SJCRH30 (cell line): ENCODE data around the gene CLMN. TPM values are rescaled to one million over a fixed set of nuclear protein-coding genes. Genes with fewer than 3 reads are reported as not detected.
A peak's percentile ranks its signal among the peaks of the same experiment; 100 is the strongest.

ENCODE experiments used
- DNase-seq, 2 experiments: peaks; one replicate each; pipeline ENCODE4 v3.0.0-alpha.2; 2015 to 2020
- H3K27ac ChIP-seq: fragments of 250-450 bp; sonication (Bioruptor Pico); 2 replicates; pipeline ENCODE4 v1.5.1; 2020; ENCODE audit warnings: mild to moderate bottlenecking, moderate library complexity
- H3K27me3 ChIP-seq: fragments of 250-450 bp; sonication (Bioruptor Pico); 2 replicates; pipeline ENCODE4 v1.5.1; 2020; ENCODE audit warnings: mild to moderate bottlenecking, moderate library complexity
- H3K36me3 ChIP-seq: fragments of 250-450 bp; sonication (Bioruptor Pico); 2 replicates; pipeline ENCODE4 v1.5.1; 2020; ENCODE audit warnings: mild to moderate bottlenecking, moderate library complexity
- H3K4me1 ChIP-seq: fragments of 250-450 bp; sonication (Bioruptor Pico); 2 replicates; pipeline ENCODE4 v1.5.1; 2020; ENCODE audit warnings: mild to moderate bottlenecking, moderate library complexity
- H3K4me3 ChIP-seq: fragments of 250-450 bp; sonication (Bioruptor Pico); 2 replicates; pipeline ENCODE4 v1.5.1; 2020; ENCODE audit warnings: mild to moderate bottlenecking, moderate library complexity
- H3K9me3 ChIP-seq: fragments of 250-450 bp; sonication (Bioruptor Pico); replicated peaks from 2 replicates; pipeline ENCODE4 v1.5.1; 2020; ENCODE audit warnings: mild to moderate bottlenecking, moderate library complexity
- total RNA-seq: library from RNA; depleted of rRNA; stranded (reverse); fragments of >200 nt; shearing (Covaris generic); gene quantifications from 2 replicates; pipeline ENCODE4 v1.2.3, GENCODE V29; 2014

The CLMN gene
- total RNA-seq, 1 experiment from 2014 or later, result 29.0 TPM

DNA sequence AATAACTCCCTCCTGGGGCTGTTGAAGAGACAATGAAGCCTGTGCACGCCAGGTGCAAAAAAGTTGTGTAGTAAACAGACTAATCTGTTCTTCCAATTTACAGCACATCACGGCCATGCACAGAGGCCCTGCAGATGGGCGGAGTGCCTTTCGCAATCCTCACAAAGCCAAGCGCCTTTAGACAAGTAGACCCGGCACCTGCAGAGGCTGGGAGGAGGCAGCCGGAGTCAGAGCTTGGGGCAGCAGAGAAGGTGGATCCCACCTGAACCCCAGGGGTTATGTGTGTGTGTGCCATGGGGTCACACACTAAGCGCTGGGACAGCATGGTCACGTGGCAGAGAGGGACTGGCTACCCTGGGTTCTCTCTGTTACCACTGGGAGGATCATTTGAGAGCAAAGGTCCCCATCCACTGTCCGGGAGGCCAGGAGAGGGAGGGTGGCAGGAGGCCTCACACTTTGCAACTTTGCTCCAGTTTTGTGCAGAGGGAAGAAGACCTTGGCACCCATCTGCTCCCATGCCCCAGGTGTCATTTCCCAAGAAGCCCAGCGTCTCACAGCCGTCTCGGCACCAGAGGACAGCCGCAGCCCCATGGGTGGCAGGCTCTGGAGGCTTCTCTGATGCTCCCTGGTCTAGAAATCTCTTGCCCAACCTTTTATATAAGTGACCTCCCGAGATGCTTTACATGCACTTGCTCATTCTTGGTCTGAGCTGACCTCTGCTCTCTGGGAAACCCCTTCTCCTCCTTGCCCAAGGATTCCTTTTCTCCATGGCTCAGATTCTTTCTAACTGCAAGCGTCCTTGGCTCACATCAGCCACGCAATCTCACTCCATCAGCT is 82.4 kb downstream of the CLMN start:
- H3K27me3 ChIP-seq, result no peaks in the 10 kb centered on the region
- H3K27ac ChIP-seq, result no peak overlapping the region; the same call in 1 of the 2 replicates
- no peak for DNase-seq
- H3K36me3 ChIP-seq, result no peaks in the 10 kb centered on the region
- no peak overlapping the region for H3K4me3 ChIP-seq
- H3K9me3 ChIP-seq, result no peaks in the 10 kb centered on the region
- peaks cover 45% of the 10 kb centered on the region for H3K4me1 ChIP-seq

GRCh38 chr14:95236221-95236620 is 83.5 kb downstream of the CLMN start:
- DNase-seq, result no peak
- Histone ChIP-seq H3K36me3 (no peaks in the 10 kb centered on the region), H3K4me3 (no peak overlapping the region), H3K27ac (no peak overlapping the region), H3K4me1 (peaks cover 43% of the 10 kb centered on the region), H3K27me3 (no peaks in the 10 kb centered on the region), H3K9me3 (no peaks in the 10 kb centered on the region)

DNA sequence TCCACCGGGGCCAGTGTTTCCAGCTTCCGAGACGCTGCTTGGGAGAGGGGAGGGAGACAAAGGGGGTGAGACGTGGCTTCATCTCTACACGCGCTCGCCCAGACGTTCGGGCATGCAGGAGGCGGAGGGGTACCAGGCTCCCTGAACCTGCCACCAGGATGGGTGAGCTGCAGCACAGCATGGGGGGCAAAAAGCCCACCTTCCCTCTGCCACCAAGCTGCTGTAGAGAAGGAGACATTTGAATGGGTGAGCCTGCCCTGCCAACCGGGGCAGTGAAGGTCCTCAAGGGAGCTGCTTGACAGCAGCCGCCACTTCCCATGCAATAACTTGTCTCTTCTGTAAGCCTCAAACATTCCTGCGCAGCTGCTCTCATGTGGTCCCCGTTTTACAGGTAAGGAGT is 83.9 kb downstream of the CLMN start:
- Histone ChIP-seq H3K4me1 (peaks cover 41% of the 10 kb centered on the region), H3K9me3 (no peaks in the 10 kb centered on the region), H3K27me3 (no peaks in the 10 kb centered on the region), H3K27ac (no peak overlapping the region), H3K36me3 (no peaks in the 10 kb centered on the region), H3K4me3 (no peak overlapping the region)
- no peak for DNase-seq

- H3K9me3 ChIP-seq, result no peaks in the 10 kb centered on the region
- no peak overlapping the region for H3K4me3 ChIP-seq
- no peaks in the 10 kb centered on the region for H3K36me3 ChIP-seq
- H3K27ac ChIP-seq, result peak overlapping the region; percentile 50; the same call in 1 of the 2 replicates
- H3K27me3 ChIP-seq, result no peaks in the 10 kb centered on the region
- peak in 1 of 2 experiments; percentile 32 for DNase-seq
- H3K4me1 ChIP-seq, result peaks cover 41% of the 10 kb centered on the region
Observed at GRCh38 chr14:95235351-95235750, 84.4 kb downstream of the CLMN start.

DNA sequence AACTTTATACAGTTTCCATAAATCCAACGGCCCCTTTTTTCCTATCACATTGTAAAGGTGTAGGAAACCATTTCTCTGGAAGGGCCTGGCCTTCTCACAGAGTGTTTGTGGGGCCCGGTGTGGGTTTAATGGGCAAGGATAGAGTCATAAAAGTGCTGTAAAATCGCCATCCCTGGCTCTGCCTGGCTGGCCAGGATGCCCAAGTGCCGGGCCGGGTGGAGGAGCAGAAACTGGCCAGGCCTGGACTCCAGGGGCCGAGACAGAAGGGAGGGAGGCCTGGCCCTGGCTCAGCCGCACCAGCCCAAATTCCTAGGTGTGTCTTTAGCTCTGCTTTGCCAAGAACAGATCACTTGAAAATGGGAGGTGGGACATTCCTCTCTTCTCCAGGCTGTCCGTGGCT is 85.3 kb downstream of the CLMN start:
- H3K27me3 ChIP-seq, result no peaks in the 10 kb centered on the region
- H3K4me3 ChIP-seq, result no peak overlapping the region
- peak overlapping the region; percentile 50 for H3K27ac ChIP-seq
- peaks cover 41% of the 10 kb centered on the region for H3K4me1 ChIP-seq
- DNase-seq, result no peak
- H3K36me3 ChIP-seq, result no peaks in the 10 kb centered on the region
- H3K9me3 ChIP-seq, result no peaks in the 10 kb centered on the region

- H3K27ac ChIP-seq, result peak overlapping the region; percentile 50
- H3K4me1 ChIP-seq, result peaks cover 42% of the 10 kb centered on the region
- no peak overlapping the region for H3K4me3 ChIP-seq
- no peaks in the 10 kb centered on the region for H3K9me3 ChIP-seq
- H3K36me3 ChIP-seq, result no peaks in the 10 kb centered on the region
- H3K27me3 ChIP-seq, result no peaks in the 10 kb centered on the region
- DNase-seq, result peak in 1 of 2 experiments; percentile 36
Observed at GRCh38 chr14:95233702-95234241, 85.9 kb downstream of the CLMN start.

- Histone ChIP-seq H3K27me3 (no peaks in the 10 kb centered on the region), H3K27ac (peak overlapping the region; percentile 50; the same call in 1 of the 2 replicates), H3K4me3 (no peak overlapping the region), H3K9me3 (no peaks in the 10 kb centered on the region), H3K36me3 (no peaks in the 10 kb centered on the region), H3K4me1 (peaks cover 43% of the 10 kb centered on the region)
- DNase-seq, result no peak
Observed at GRCh38 chr14:95232894-95233584, 86.7 kb downstream of the CLMN start.

DNA sequence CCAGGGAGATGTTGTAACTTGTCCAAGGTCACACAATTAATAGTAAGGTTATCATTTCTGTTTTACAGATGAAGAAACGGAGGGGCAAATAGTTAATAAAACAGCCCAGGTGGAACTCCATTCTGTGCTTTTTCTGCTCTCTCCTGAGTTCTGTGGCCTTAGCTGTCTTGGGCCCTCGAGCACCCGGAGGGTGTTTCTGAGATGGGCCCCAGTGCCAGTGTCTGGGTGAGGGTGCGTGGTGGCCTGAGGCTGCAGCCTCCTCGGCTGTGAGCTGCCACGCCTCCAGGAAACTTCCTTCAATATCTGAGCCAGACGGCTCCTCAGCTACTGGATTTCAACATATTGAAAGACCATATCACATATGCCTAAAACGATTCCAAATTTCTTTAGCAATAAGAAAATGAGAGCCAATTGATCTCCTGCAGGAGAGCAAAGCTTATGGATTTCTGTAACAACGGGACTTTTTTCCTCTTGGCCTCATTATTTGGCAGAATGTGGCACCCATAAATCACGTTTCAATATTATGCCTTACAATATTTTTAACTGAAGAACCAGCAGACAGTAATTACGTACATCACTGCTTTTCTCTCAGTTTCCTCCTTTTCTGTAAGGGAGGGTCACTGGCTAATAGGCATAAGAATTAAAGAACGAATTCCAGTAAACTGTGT is 87.6 kb downstream of the CLMN start:
- Histone ChIP-seq H3K27ac (no peak overlapping the region), H3K9me3 (no peaks in the 10 kb centered on the region), H3K4me1 (peaks cover 49% of the 10 kb centered on the region), H3K36me3 (no peaks in the 10 kb centered on the region), H3K4me3 (no peak overlapping the region), H3K27me3 (no peaks in the 10 kb centered on the region)
- DNase-seq, result no peak

DNA sequence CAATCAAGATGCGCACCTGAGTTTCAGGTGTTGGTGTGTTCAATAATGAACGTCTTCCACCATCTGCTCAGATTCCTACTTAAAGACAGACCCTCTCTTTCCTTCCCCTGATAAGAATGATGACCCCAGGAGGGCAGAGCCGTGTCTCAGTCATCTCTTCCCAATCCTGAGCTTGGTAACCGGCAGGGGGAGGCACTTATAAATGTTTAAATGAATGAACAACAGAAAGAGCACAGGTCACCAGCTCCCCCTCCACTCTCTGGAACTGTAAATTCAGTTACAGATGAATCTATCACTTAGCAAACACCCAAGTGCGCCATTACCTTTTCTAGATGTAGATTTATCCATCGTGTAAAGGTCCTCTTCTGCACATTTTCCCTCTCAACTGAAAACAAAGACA is 90.0 kb downstream of the CLMN start:
- Histone ChIP-seq H3K4me3 (no peak overlapping the region), H3K4me1 (peaks cover 56% of the 10 kb centered on the region), H3K36me3 (no peaks in the 10 kb centered on the region), H3K27me3 (no peaks in the 10 kb centered on the region), H3K9me3 (no peaks in the 10 kb centered on the region), H3K27ac (no peak overlapping the region)
- no peak for DNase-seq

DNA sequence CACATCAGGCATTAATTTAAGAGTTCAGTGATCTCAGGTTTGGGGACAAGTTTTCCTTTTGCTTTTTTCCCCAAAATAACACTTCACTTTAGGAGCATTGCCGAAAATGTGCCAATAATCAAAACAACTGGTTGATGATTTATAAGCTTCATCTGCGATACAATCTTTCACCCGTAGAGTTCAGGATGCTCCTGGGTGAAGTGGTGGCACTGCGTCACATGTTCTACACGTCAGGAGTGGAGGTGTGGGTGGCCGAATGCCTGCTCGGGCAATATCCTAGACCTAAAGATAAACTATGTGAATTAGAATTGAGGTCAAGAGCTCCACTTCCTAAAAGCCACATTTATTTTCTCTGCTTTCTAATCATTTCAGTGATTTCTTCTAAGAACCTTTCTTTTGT is 91.5 kb downstream of the CLMN start:
- no peak for DNase-seq
- no peak overlapping the region for H3K4me3 ChIP-seq

DNA sequence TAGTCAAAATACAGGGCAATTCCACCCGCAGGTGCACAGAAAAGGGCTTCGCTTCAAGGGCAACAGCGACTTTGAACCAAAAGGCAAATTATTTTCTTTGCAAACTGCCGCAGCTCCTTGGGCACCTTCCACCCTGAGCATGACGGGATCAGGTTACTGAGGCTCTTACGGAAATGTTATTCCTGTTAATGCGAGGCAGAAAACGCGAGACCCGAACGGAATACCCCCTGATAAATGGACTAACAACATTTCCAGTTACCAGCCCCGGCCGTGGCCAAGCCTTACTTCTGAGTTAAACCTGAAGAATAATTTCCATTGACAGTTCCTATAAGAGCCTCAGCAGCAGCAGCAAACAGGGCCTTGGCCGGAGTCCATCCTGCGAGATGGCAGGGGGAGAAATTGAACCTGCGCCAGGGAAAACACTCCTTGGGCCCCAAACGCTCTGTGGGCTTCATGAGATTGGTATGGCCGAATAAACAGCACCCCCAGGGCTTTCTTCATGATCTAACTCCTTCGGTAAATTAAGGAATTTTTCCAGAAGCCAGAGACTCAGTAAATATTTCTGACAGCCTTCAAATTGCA is 92.3 kb downstream of the CLMN start:
- Histone ChIP-seq H3K4me3 (peak overlapping the region; percentile 39), H3K27me3 (no peaks in the 10 kb centered on the region), H3K36me3 (no peaks in the 10 kb centered on the region; the same call in 1 of the 2 replicates), H3K27ac (peak overlapping the region; percentile 93), H3K9me3 (no peaks in the 10 kb centered on the region), H3K4me1 (peaks cover 62% of the 10 kb centered on the region)
- peak; percentile 73 to 87 for DNase-seq

More for the DNA sequence above, 91.5 kb downstream of the CLMN start:
- no peaks in the 10 kb centered on the region; the same call in 1 of the 2 replicates for H3K36me3 ChIP-seq
- peaks cover 58% of the 10 kb centered on the region for H3K4me1 ChIP-seq
- H3K9me3 ChIP-seq, result no peaks in the 10 kb centered on the region
- peak overlapping the region; percentile 93 for H3K27ac ChIP-seq
- H3K27me3 ChIP-seq, result no peaks in the 10 kb centered on the region

- Histone ChIP-seq H3K9me3 (no peaks in the 10 kb centered on the region), H3K27ac (peak overlapping the region; percentile 93), H3K4me3 (peak overlapping the region; percentile 39), H3K27me3 (no peaks in the 10 kb centered on the region), H3K36me3 (no peaks in the 10 kb centered on the region; the same call in 1 of the 2 replicates), H3K4me1 (peaks cover 67% of the 10 kb centered on the region)
- DNase-seq, result peak; percentile 77 to 88
Observed at GRCh38 chr14:95226801-95227200, 92.9 kb downstream of the CLMN start.

DNA sequence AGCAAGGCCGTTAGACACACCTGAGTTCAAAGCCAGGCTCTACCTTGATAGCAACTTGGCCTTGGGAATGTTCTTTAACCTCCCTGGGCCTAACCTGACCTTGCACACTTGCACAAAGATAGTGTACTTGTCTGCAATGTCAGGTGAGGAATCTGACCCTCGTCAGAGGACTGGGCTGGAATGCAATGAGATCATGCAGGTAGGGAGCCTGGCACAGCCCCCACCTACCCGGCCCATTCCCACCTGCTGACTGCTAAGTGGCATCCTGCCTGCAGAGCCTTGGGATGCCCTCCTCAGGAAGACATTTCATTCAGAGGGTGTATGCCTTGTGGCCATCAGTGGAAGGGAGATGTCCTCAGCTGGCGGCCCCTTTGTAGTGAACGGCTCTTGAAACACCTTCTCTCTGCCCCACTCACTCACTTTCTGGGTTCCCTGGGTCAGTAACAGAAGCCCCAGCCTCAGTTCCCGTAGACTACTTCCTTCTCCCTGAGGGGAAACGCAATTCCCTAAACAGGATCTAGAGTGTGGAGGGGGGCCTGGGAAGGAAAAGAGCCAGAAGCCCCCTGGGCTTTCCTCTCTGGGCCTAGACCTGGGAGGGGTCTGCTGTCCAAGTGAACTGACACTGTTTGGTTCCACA is 94.3 kb downstream of the CLMN start:
- no peak overlapping the region for H3K4me3 ChIP-seq
- peaks cover 3% of the 10 kb centered on the region for H3K36me3 ChIP-seq
- peak overlapping the region; percentile 93; the same call in 1 of the 2 replicates for H3K27ac ChIP-seq
- H3K27me3 ChIP-seq, result no peaks in the 10 kb centered on the region
- no peaks in the 10 kb centered on the region for H3K9me3 ChIP-seq
- peaks cover 79% of the 10 kb centered on the region for H3K4me1 ChIP-seq
- DNase-seq, result no peak

DNA sequence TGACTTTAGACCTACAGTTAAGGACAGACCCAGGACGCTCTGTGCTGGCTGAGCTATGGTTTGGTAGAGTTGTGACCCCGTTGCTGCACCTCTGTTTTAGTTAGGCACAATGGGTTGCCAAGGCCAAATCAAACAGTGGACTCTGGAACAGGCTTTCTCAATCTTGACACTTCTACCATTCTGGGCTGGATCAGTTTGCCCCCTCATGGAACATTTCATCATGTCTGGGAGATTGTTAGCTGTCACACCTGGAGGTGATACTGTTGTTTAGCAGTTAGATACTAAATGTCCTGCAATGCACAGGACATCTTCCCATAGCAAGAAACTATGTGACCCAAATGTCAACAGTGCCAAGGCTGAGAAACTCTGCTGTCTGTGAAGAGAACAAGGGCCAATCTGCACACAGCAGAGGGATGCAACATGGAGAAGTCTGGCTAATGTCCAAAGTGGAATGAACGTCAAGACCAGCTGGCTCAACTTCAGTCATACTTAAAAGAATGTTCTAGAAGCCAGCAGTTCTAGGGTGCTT is 96.8 kb downstream of the CLMN start:
- H3K4me1 ChIP-seq, result peaks cover 82% of the 10 kb centered on the region
- H3K36me3 ChIP-seq, result peaks cover 3% of the 10 kb centered on the region
- peak overlapping the region; percentile 14; the same call in 1 of the 2 replicates for H3K27ac ChIP-seq
- no peak for DNase-seq
- no peaks in the 10 kb centered on the region for H3K9me3 ChIP-seq
- H3K4me3 ChIP-seq, result no peak overlapping the region
- no peaks in the 10 kb centered on the region for H3K27me3 ChIP-seq
